GM18858 (cell line): Measurements from ENCODE around the gene NPPC.
"Not testable (repeated sequence)": the region's sequence is repeated elsewhere in the genome, so short reads cannot be mapped to it uniquely, and the experiment has no call there.

Experiments used
- ATAC-seq: cut with Tn5 transposase; IDR thresholded peaks from one replicate; pipeline ENCODE4 v1.9.1; 2021; ENCODE audit not compliant: unreplicated experiment

NPPC gene, protein sequence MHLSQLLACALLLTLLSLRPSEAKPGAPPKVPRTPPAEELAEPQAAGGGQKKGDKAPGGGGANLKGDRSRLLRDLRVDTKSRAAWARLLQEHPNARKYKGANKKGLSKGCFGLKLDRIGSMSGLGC

DNA sequence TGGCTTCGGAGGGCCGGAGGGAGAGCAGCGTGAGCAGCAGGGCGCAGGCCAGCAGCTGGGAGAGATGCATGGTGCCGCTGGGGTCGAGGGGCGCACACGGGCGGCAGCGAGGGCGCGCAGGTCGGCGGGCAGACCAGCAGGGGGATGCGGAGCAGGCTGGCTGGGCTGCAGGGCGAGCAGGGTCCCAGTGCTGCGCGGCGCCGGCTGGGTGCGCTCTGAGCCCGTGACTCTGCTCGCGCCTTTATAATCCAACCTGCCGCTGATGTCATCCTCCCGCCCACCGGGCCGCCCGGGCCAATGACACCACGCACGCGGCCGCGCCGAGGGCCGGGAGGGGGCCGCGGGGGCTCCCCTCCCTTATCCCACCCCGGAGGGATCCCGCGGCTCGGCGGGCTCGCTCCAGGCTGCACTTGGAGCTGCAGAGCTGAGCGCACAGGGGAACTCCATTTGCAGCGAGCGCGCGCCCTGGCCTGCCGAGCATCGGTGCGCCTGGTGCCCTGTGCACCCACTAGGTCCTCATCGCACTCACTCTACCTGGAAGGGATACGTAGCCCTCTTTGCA, at the start of gene NPPC:
TSS of gene NPPC (minus strand) at position 217 of the 562 bp plus-strand sequence. CDS start at position 70, 147 bp downstream.
- no peak for ATAC-seq

DNA sequence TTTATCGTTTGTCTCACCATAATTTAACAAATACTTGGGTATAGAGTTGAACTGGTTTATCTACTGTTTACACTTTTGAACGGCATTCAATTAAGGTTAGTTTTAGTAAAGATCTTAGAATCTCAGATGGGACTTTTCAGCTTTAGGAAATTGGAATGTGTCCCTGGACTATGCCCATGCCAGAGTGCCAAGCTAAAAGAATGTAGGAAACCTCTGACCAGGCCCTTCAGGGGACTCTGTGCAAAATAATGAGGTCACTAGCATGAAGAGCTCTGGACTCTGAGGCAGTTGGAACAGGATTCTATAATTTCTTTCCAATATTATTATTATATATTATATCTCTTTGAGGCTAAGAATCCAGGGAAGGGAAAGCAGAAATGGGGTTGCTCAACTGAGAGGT, 48.8 kb upstream of the NPPC start:
- ATAC-seq: no peak

DNA sequence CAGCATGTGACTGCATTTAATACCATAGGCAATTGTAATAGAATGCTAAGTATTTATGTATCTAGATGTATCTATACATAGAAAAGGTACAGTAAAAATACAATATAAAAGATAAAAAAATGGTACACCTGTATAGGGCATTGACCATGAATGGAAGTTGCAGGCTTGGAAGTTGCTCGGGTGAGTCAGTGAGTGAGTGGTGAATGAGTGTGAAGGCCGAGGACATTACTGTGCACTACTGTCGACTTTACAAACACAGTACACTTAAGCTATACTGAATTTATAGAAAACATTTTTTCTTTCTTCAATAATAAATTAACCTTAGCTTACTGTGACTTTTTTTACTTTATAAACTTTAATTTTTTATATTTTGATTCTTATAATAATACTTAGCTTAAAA, 44.3 kb upstream of the NPPC start:
- ATAC-seq: no peak

DNA sequence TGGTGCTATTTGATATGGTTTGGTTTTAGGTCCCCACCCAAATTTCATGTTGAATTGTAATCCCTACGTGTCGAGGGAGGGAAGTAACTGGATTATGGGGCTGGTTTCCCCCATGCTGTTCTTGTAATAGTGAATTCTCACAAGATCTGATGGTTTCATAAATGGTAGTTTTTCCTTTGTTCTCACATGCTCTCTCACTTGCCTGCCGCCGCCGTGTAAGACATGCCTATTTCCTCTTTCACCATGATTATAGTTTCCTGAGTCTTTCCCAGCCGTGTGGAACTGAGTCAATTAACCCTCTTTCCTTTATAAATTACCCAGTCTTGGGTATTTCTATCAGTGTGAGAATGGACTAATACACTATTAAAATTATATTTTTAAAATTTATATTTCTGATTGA, 42.6 kb upstream of the NPPC start:
- ATAC-seq: no peak

DNA sequence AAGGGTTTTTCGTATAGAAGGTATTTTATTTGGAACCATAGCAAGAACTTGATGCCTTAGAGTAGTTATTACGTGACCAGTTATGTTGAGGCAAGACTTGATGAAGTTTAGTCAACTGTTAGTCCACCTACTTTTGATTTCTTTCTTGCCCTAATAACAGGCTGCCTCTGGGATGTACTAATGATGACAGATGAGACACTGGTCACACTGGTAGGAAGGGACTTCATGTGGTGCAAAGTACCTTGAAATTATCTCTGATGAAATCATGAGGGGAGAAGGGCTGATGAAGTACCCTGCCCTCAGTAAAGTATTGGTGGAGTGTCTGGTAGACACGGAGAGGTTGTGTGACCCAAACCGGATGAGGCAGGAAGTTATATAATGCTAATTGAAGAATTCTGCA, 40.7 kb upstream of the NPPC start:
- ATAC-seq: no peak

DNA sequence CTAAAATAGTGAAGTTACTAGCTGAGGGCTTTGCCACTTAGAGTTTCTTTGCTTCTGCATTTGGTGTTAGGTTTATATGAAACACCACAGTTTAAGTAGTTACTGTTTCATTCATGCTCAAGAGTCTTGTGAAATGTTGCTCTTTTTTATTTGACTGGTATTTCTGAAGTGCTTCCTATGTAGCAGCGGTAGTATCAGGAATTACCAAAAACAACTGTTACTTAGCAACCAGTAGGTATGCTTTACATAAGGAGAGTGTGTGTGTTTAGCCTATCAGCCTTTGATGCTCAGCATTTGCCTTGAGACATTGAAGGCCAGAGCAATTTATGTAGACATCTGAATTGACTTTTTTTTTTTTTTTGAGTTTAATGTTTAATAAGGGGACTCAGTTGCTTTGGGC, 38.9 kb upstream of the NPPC start:
- no peak for ATAC-seq

DNA sequence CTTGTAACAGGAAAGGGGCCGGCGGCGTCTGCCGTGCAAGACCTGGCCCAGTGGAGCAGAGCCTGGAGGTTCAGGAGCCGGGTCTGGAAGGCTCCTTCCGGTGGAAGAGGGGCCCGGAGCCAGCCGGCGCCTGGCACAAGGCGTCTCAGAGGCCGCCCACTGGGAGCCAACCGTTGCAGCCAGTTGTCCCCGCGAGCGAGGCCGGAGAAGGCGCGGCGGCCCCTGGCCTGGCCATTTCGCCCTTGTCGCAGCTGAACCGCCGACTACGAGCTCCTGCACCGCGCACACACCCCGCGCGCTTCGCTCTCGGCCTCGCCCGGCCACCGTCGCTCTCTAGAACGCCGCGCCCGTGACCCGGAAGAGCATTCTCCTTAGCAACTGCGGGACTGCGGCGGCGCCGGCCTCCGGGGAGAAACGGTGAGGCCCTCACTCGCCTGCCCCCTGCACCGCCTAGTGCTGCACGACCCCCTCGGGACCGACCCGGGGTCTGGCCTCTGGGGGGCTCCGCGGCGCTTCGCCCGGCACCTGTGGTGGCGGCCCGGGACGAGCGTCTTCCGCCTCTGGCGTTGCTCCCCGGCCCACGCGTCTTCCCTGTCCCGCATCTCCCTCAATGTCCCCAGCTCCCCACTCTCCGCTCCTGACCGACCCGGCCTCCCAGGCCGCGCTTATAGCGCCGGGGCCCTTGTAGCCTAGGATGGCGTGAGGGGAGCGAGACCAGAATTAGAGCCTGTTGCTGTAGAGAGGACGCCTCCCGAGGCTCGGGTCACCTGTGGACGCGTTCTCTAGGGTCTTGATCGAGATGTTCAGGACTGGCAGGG, 35.4 kb upstream of the NPPC start, which contains the start of gene DIS3L2:
TSS of gene DIS3L2 (plus strand) at position 365 of the 818 bp plus-strand sequence. CDS start 53,215 bp downstream, outside the sequence.
- peak; percentile 68 for ATAC-seq

DNA sequence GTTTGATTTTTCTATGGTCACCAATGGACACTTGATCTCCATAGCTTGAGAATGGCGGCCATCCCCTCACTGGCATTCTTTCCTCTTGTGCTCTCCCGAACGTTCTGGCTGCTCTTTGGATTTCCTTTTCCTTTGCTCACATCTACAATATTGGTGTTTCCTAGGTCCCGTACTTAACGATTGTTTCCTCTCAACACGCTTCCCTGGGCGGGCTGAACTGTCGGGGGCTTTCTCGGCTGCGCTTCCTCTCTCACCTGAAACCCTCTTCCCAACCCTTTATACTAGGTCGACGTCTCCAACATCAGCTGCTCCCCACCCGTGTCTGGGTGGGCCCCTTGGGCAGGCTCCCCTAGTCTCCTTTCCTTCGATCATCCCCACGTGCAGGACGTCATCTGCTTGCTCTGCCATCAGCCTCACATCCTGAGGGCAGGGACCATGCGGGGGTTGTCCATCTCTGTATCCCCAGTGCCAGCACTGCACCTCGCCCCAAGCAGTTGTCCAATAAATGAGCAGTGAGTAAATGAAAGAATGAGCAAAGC, 34.7 kb upstream of the NPPC start:
- ATAC-seq: no peak

DNA sequence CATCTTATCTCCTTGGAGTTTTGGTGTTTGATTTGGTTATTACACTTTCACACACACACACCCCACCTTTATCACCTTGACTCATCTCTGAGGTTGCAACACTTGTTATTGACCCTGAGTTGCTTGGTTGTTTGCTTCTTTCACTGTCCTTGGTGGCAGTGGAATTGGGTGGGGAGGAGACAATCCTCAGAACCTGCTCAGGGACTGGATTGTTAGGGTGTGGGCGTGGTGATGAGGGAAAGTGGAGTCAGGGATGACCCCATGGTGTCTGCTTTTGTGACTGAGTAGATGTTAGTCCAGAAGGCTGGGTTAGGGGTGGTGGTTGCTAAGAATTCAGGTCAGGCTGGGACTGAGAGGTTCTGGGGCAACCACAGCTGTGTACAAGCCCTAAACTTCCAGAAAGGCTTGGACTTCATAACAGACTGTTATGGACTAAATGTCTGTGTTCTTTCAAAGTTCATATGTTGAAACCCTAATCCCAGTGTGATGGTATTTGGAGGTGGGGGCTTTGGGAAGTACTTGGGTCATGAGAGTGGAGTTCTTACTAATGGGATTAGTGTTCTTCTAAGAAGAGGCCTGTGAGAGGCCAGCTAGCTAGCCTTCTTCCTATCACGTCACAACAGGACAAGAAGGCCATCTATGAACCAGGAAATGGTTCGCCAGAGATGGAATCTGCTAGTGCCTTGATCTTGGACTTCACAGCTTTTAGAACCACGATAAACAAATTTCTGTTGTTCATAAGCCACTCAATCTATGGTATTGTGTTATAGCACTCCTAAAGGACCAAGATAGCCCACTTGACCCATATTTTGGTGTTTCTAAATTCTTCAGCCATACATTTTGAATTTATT, 31.9 kb upstream of the NPPC start:
- no peak for ATAC-seq

DNA sequence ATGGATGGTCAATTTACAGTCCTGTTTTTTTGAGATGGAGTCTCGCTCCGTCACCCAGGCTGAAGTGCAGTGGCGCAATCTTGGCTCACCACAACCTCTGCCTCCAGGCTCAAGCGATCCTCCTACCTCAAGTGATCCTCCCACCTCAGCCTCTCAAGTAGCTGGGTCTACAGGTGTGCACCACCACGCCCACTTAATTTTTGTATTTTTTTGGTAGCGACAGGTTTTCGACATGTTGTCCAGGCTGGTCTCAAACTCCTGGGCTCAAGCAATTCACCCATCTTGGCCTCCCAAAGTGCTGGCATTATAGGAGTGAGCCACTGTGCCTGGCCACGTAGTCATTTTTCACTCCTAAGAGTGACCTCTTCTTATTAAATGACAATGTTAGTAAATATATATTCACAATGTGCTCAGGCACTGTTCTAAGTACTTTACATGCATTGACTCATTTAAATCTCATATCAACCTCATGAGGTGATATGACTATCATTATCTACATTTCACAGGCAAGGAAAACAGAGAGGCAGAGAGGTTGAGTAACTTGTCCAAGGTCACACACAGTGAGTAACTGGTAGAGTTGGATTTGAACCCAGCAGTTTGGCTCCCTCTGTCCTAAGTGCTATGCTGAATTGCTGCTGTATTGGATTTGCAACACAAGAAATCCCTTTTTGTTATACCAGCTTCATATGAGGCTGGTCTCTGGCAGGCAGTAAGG, 29.7 kb upstream of the NPPC start:
- no peak for ATAC-seq

DNA sequence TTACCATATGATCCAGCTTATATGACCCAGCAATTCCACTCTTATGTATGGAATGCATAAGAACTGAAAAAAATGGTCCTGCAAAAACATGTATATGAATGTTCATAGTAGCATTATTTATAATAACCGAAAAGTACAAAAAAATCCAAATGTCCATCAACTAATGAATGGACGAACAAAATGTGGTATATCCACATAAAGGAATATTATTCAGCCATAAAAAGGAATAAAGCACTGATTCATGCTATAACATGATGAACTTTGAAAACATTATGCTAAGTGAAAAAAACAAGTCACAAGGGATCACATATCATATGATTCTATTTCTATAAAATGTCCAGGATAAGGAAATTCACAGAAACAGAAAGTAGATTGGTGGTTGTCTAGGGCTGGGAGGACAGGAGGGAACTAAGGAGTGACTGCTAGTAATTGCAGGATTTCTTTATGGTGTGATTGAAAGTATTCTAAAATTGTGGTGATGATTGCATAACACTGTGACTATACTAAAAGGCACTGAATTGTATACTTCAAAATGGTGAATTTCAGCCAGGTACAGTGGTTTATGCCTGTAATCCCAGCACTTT, 25.3 kb upstream of the NPPC start:
- ATAC-seq: no peak

DNA sequence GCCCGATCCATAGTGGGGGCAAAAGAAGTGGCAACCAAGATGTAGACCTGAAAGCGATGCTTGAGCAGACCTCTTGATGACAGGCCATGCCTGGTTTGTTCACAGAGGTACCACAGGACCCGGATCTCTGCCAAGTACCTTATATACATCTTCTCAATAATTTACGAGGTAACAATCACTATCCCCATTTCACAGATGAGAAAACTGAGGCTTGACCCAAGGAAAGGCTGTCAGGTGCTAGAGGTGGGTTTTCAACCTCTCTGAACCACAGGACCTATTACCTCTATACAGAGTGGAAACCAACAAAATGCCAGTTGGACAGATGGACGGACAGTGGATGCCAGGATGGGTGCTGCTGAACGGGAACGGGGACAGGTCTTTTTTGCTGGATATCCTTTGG, 21.5 kb upstream of the NPPC start:
- no peak for ATAC-seq

DNA sequence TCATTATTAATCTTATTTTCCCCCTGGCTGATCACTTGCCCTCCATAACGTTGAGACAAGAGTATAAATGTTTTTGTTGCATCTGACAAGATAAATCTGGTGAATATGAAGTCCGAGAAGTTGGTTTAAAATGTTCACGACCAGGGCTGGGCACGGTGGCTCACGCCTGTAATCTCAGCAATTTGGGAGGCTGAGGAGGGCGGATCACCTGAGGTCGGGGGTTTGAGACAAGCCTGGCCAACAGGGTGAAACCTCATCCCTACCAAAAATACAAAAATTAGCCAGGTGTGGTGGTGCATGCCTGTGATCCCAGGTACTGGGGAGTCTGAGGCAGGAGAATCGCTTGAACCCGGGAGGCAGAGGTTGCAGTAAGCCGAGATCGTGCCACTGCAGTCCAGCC, 20.9 kb upstream of the NPPC start:
- not testable (repeated sequence) for ATAC-seq

DNA sequence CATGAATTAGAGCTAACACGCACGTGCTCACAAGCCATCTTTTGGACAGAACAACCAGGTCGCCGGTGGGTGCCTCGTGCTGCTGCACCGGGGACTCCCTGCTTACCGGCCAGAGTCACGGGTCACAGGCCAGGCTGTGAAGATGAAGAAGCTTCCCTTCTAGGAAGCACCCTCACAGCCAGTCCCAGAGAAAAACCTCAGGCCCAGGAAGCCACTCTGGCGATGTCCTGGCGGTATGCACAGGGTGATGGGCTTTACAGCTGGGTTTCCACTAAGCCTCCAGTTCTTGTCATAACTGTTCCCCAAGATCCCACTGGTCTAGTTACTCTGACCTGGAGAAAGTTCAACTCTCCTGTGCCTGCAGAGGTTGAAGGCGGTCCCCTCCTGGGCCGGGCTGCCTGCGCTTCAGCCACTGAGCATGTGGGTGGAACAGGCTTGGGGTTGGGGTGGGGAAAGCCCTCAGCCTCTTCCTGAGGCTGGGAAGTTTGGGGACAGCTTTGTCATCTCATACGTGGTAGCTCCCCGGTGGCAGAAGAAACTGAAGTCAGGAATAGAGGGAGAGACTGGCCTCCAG, 20.1 kb upstream of the NPPC start:
- ATAC-seq: no peak

DNA sequence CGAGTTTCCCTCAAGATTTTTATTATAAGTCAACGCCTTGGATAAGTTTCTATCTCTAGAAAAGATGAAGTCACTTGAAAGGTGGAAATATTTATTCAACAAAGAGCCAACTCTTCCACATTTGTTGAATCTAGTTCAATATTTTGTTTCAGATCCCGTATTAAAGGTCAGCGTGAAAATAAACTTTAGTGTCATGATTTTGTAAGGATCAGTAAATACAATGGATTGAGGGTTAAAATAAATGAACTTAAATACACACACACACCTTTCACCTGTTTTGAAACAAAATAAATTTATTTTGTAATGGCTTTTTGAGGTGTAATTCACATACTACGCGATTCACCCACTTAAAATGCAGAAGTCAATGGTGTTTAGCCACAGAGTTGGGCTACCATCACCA, 16.0 kb upstream of the NPPC start:
- no peak for ATAC-seq

DNA sequence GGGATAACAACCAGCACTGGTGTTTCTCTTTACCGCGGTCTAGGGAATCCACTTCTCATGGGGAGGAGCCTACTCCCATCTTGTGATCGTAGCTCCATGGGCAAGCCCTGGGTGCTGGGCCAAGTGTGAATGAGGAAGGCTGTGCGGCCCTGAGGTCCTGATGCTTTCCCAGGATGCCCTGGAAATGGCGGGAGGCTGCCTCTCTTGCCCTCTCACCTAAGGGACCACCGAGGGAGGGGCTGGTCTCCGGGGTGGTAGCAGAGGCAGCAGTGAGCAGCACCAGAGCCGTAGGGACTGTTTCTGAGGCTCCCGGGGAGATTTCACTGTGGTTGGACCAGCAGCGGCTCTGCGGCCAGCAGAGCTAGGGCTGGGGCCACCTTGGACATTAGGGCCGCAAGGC, 15.5 kb upstream of the NPPC start:
- ATAC-seq: no peak

DNA sequence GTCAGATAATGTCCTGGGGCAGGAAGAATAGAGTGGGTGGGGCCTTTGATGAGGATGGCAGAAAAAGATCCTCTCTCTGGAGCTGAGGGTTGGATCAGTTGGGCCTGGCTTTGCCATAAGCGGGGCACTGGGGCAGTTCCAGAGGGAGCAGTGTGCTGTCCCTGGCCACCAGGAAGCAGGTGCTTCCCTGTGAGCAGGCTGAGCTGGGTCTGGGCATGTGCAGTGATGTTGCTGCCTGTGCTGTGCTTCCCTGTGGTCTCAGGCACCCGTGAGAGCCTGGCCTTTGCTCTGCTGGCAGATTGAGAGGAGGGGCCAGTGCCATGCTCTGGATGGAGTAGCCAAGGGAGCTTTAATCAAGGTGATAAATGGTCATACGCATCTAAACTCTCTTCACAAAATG, 14.6 kb upstream of the NPPC start:
- no peak for ATAC-seq

DNA sequence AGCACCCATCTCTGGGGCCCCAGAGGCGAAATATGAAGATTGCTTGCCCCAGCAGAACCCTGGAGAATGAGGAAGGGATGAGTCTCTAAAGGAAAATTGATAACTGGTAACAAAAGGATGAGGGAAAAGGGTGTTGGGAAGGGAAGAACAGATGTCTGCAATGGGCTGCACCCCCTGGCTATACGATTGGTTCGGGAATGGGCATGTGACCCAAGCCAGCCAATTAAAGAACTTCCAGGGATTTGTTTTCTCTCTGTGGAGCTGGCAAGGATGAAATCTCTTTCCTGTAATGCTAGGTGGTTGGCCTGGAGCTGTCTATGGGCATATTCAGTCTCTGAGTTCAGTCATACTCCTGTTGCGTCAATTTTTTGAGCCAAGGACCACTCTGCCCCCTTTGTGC, 12.8 kb upstream of the NPPC start:
- ATAC-seq: no peak

DNA sequence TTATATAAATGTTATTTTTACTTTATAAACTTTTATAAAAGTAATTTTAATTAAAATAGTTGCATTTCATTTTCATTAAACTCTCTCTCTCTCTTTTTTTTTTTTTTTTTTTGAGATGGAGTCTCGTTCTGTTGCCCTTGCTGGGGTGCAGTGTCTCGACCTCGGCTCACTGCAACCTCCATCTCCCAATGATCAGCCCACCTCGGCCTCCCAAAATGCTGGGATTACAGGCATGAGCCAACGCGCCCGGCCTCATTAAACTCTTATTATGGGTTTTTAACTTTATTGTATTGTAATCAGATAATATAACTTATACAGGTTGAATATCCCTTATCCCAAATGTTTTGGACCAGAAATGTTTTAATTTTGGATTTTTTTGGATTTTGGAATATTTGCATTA, 10.9 kb upstream of the NPPC start:
- ATAC-seq: no peak

DNA sequence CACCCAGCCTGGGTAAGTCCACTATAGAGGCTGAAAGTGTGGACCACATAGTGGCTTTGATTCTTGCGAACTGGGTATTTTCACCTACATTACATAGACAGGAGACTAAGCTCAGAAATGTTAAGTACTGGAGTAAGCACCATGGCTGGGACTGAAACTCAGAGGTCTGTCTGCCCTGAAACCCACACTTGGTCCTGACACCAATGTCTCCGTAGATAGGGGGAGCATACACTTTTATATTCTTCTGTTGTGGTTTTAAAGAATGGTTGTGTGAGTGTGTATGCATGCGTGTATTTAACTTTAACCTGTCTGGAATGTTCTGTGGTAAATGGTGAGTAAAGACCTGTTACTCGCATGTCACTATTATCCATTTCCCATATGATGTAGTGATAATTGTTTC, 10.3 kb upstream of the NPPC start:
- no peak for ATAC-seq
